H1 (cell line): ENCODE results near the gene GET3. TPM values are rescaled to one million over a fixed set of nuclear protein-coding genes. Genes with fewer than 3 reads are reported as not detected.

Source experiments
- CTCF ChIA-PET: fragments of 300-600 bp; sonication (Branson Sonifier 250); formaldehyde crosslinking; loops from one replicate; lab custom pipeline; 2021; ENCODE audit not compliant: partially characterized antibody; lab: Charles Lee
- POLR2A ChIA-PET: fragments of 300-600 bp; sonication (Branson Sonifier 250); formaldehyde crosslinking; loops from one replicate; lab custom pipeline; 2021; ENCODE audit warnings: inconsistent platforms; ENCODE audit not compliant: partially characterized antibody; lab: Charles Lee
- DNase-seq, 2 experiments: peaks; one replicate each; pipeline versions ENCODE4 v3.0.0 to v3.0.0-alpha.2; 2010 to 2022; ENCODE audit warnings: low spot score in 2 of 2, low read depth in 1 of 2, mixed read lengths in 1 of 2
- FAIRE-seq: peaks from 2 replicates; lab custom pipeline; 2011; peaks lifted over from hg19 to GRCh38; lab: Jason Lieb, UNC
- H2AFZ ChIP-seq: 2 replicates; pipeline ENCODE4 v1.8.1; 2012; ENCODE audit warnings: low read length, inconsistent platforms
- H2AK5ac ChIP-seq: 2 replicates; pipeline ENCODE4 v1.6.1; 2013; ENCODE audit warnings: low read depth, low read length
- H2BK120ac ChIP-seq: replicated peaks from 2 replicates; pipeline ENCODE3; 2013; ENCODE audit warnings: low read depth, low read length, inconsistent platforms
- H2BK12ac ChIP-seq: 2 replicates; pipeline ENCODE4 v1.6.1; 2013; ENCODE audit warnings: low read depth, low read length
- H2BK15ac ChIP-seq: 2 replicates; pipeline ENCODE4 v1.6.1; 2013; ENCODE audit warnings: low read length
- H2BK20ac ChIP-seq: 2 replicates; pipeline ENCODE4 v1.6.1; 2013; ENCODE audit warnings: low read length
- H2BK5ac ChIP-seq: 2 replicates; pipeline ENCODE4 v1.6.1; 2013; ENCODE audit warnings: low read depth, low read length
- H3K14ac ChIP-seq: 2 replicates; pipeline ENCODE4 v1.6.1; 2013; ENCODE audit warnings: inconsistent platforms; ENCODE audit not compliant: insufficient read length
- H3K18ac ChIP-seq: 2 replicates; pipeline ENCODE4 v1.6.1; 2013; ENCODE audit warnings: low read length; ENCODE audit errors: extremely low read depth
- H3K23ac ChIP-seq: 2 replicates; pipeline ENCODE4 v1.6.1; 2013; ENCODE audit warnings: inconsistent platforms; ENCODE audit not compliant: insufficient read length
- H3K23me2 ChIP-seq: 2 replicates; pipeline ENCODE4 v1.6.1; 2013; ENCODE audit warnings: low read depth, low read length
- H3K27ac ChIP-seq: 2 replicates; pipeline ENCODE4 v1.6.1; 2011; ENCODE audit warnings: low read depth, low read length, inconsistent platforms
- H3K27me3 ChIP-seq, 4 experiments: replicated peaks in 1 of 4; 1 replicate in 1 of 4; 2 replicates in 3 of 4; pipeline versions ENCODE4 v1.6.1 to v1.8.1; 2011 to 2013; ENCODE audit warnings: low read length in 3 of 4, mild to moderate bottlenecking in 3 of 4, inconsistent platforms in 2 of 4, mixed read lengths in 2 of 4, moderate library complexity in 1 of 4; ENCODE audit not compliant: control insufficient read depth in 3 of 4, insufficient read depth in 3 of 4; ENCODE audit errors: extremely low read depth in 1 of 4
- H3K36me3 ChIP-seq, 4 experiments: 2 replicates each; pipeline versions ENCODE4 v1.6.1 to v1.8.1; 2011 to 2013; ENCODE audit warnings: mild to moderate bottlenecking in 4 of 4, low read length in 3 of 4, moderate library complexity in 2 of 4, control low read depth in 1 of 4, inconsistent platforms in 1 of 4; ENCODE audit not compliant: insufficient read depth in 4 of 4, control insufficient read depth in 2 of 4
- H3K4ac ChIP-seq: replicated peaks from 2 replicates; pipeline ENCODE3; 2013; ENCODE audit warnings: low read length, low read depth, mixed read lengths, inconsistent platforms; ENCODE audit not compliant: insufficient read length
- H3K4me1 ChIP-seq, 4 experiments: replicated peaks in 1 of 4; 1 replicate in 1 of 4; 2 replicates in 3 of 4; pipeline versions ENCODE4 v1.6.1 to v1.8.1; 2011 to 2013; ENCODE audit warnings: low read length in 3 of 4, inconsistent platforms in 2 of 4, mixed read lengths in 1 of 4; ENCODE audit not compliant: insufficient read depth in 4 of 4, control insufficient read depth in 3 of 4
- H3K4me2 ChIP-seq, 2 experiments: 2 replicates each; pipeline versions ENCODE4 v1.6.1 to v1.8.1; 2011 to 2013; ENCODE audit warnings: low read depth in 2 of 2, low read length in 2 of 2, control low read depth in 1 of 2, inconsistent platforms in 1 of 2, mild to moderate bottlenecking in 1 of 2; ENCODE audit not compliant: insufficient read depth in 1 of 2
- H3K4me3 ChIP-seq, 4 experiments: fragments of 200-600, 300-600 bp in 1 of 4; sonication (generic), shearing (Covaris generic), sonication (Bioruptor Twin) in 1 of 4; 2 replicates each; pipeline versions ENCODE4 v1.5.1 to v1.8.1; 2011 to 2016; ENCODE audit warnings: low read length in 4 of 4, low read depth in 3 of 4, control low read depth in 2 of 4, inconsistent platforms in 2 of 4, mild to moderate bottlenecking in 2 of 4, mixed read lengths in 1 of 4, moderate library complexity in 1 of 4; ENCODE audit not compliant: insufficient read depth in 2 of 4; ENCODE audit errors: extremely low read depth in 1 of 4
- H3K56ac ChIP-seq: replicated peaks from 2 replicates; pipeline ENCODE3; 2013; ENCODE audit warnings: low read depth, mild to moderate bottlenecking, mixed read lengths, low read length, inconsistent platforms; ENCODE audit not compliant: insufficient read length
- H3K79me1 ChIP-seq: 2 replicates; pipeline ENCODE4 v1.6.1; 2013; ENCODE audit warnings: low read depth, low read length, control low read depth
- H3K79me2 ChIP-seq, 2 experiments: 2 replicates each; pipeline versions ENCODE4 v1.6.1 to v1.8.1; 2012 to 2013; ENCODE audit warnings: low read length in 2 of 2, mild to moderate bottlenecking in 2 of 2, inconsistent platforms in 1 of 2; ENCODE audit not compliant: insufficient read depth in 2 of 2, control insufficient read depth in 1 of 2
- H3K9ac ChIP-seq, 4 experiments: replicated peaks in 1 of 4; 1 replicate in 1 of 4; 2 replicates in 3 of 4; pipeline versions ENCODE4 v1.6.1 to v1.8.1; 2011 to 2013; ENCODE audit warnings: low read depth in 3 of 4, low read length in 3 of 4, control low read depth in 2 of 4, mild to moderate bottlenecking in 2 of 4, moderate library complexity in 2 of 4, inconsistent platforms in 1 of 4; ENCODE audit errors: extremely low read depth in 1 of 4
- H3K9me3 ChIP-seq, 2 experiments: 2 replicates each; pipeline versions ENCODE4 v1.6.1 to v1.8.1; 2012 to 2013; ENCODE audit warnings: mild to moderate bottlenecking in 2 of 2, moderate library complexity in 2 of 2, control low read depth in 1 of 2, inconsistent platforms in 1 of 2, low read depth in 1 of 2, low read length in 1 of 2, mixed read lengths in 1 of 2; ENCODE audit not compliant: insufficient read depth in 2 of 2
- H4K20me1 ChIP-seq, 2 experiments: replicated peaks in 1 of 2; 2 replicates each; pipeline versions ENCODE3 to v1.8.1; 2011 to 2013; ENCODE audit warnings: inconsistent platforms in 2 of 2, low read length in 2 of 2, mild to moderate bottlenecking in 1 of 2; ENCODE audit not compliant: insufficient read depth in 2 of 2, control insufficient read depth in 1 of 2
- H4K5ac ChIP-seq: 2 replicates; pipeline ENCODE4 v1.6.1; 2013; ENCODE audit warnings: low read length, low read depth, mixed read lengths, inconsistent platforms; ENCODE audit not compliant: insufficient read length
- H4K8ac ChIP-seq: 2 replicates; pipeline ENCODE4 v1.8.0; 2013; ENCODE audit warnings: mild to moderate bottlenecking, moderate library complexity, low read length, inconsistent platforms; ENCODE audit not compliant: insufficient read depth; ENCODE audit errors: extremely low read depth
- H4K91ac ChIP-seq: replicated peaks from 2 replicates; pipeline ENCODE3; 2013; ENCODE audit warnings: low read length, mixed read lengths, inconsistent platforms; ENCODE audit not compliant: insufficient read length
- RBBP5 ChIP-seq: IDR thresholded peaks from 2 replicates; pipeline ENCODE4 v1.7.1; 2012; ENCODE audit warnings: low read depth, mild to moderate bottlenecking, inconsistent platforms, low read length, moderate library complexity, borderline replicate concordance
- WGBS, 2 experiments: shearing (Covaris generic) in 1 of 2; methylation state at CpG; one replicate each; pipeline versions ENCODE4 v1.1.6 to v1.1.7; 2013 to 2015; ENCODE audit warnings: low lambda C conversion rate in 2 of 2, mixed read lengths in 2 of 2, inconsistent platforms in 1 of 2, low coverage in 1 of 2, missing lambda C conversion rate in 1 of 2; ENCODE audit not compliant: insufficient replicate concordance in 2 of 2, insufficient coverage in 1 of 2, insufficient read length in 1 of 2; ENCODE audit errors: extremely low coverage in 1 of 2, missing lambda C conversion rate in 1 of 2; 5-methylcytosine and 5-hydroxymethylcytosine counted together
- polyA plus RNA-seq, 7 experiments: library from polyadenylated mRNA; depleted of rRNA in 3 of 7; stranded (reverse) in 5 of 7; unstranded in 2 of 7; fragments of >200 nt in 5 of 7; fragments of 200-250 nt in 2 of 7; gene quantifications; 1 replicate in 5 of 7; 2 replicates in 1 of 7; 4 replicates in 1 of 7; pipeline versions ENCODE4 v1.2.1 to v1.2.3, GENCODE V29; 2011 to 2013; ENCODE audit warnings: missing spikeins in 2 of 7, mixed read lengths in 2 of 7
- total RNA-seq: library from RNA; stranded (reverse); fragmentation: NEBNext Ultra II Directional; extraction: Animal tissue kit (Norgen Biotek cat#: 25700); gene quantifications from 2 replicates; pipeline ENCODE4 v1.2.1, GENCODE V29; 2021

The GET3 gene
- total and polyA plus RNA-seq, 2 of the 8 experiments (the other 6 are each of a cell fraction or from before 2014, with no cell fraction given) = 105 to 297 TPM

DNA sequence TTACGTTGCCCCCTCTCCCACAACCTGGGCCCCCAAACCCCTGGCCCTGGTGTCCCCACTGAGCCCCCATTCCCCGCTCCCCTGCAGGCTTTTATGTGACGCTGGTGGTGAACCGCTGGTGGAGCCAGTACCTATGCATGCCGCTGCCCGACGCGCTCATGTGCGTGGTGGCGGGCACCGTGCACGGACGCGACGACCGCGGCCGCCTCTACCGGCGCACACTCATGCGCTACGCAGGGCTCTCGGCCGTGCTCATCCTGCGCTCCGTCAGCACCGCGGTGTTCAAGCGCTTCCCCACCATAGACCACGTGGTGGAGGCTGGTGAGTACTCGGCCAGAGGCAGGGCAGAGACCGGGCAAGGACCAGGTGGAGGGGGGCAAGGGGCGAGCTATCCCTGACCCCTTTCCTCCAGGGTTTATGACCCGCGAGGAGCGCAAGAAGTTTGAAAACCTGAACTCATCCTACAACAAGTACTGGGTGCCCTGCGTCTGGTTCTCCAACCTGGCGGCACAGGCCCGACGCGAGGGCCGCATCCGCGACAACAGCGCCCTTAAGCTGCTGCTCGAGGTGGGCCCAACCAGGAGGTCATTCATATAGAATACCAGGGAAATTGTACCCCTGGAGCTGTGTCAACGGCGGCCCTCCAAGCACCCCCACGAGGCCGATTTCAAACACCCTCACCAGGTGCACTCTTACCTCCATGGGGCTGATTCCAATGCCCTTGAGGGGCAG is 17.3 kb downstream of the GET3 start:
- Histone ChIP-seq H3K18ac (no peak overlapping the region), H3K14ac (no peak overlapping the region), H2BK20ac (no peak overlapping the region), H2BK5ac (no peak overlapping the region), H4K5ac (no peak overlapping the region), H3K79me2 (no peaks in the 10 kb centered on the region), H3K4me1 (peaks cover 0 to 11% (median 8%) of the 10 kb centered on the region in 4 experiments; a peak in 6 of 7 replicates), H3K27me3 (no peaks in the 10 kb centered on the region; a peak in 3 of 7 replicates), H3K27ac (no peak overlapping the region), H2AK5ac (no peak overlapping the region), H3K9me3 (no peaks in the 10 kb centered on the region), H3K56ac (no peak overlapping the region), H4K91ac (no peak overlapping the region), H3K4me2 (no peak overlapping the region), H3K4me3 (no peak overlapping the region), H2BK12ac (no peak overlapping the region), H2BK15ac (no peak overlapping the region), H3K4ac (no peak overlapping the region), H4K20me1 (no peaks in the 10 kb centered on the region), H3K23me2 (peaks cover 10% of the 10 kb centered on the region), H4K8ac (peak overlapping the region; percentile 57; the same call in 1 of the 2 replicates), H3K9ac (no peak overlapping the region), H2BK120ac (no peak overlapping the region), H3K79me1 (no peaks in the 10 kb centered on the region), H2AFZ (no peak overlapping the region), H3K23ac (no peak overlapping the region), H3K36me3 (no peaks in the 10 kb centered on the region; a peak in 1 of 8 replicates)
- TF ChIP-seq RBBP5 = no peak
- ChIA-PET POLR2A (interaction anchor here (0.9 to 8.1 kb wide), 11 partner anchors 9 to 73 kb away, joined by 3 to 70 read pairs (median 7); partner anchors contain the start of genes DHPS, GET3, TNPO2 and TRIR), CTCF (interaction anchor here (0.7 to 17.5 kb wide), 13 partner anchors 10 to 132 kb away, joined by 3 to 288 read pairs (median 4); partner anchors contain the start of genes GET3, JUNB, KLF1 and PRDX2)
- WGBS, 2 experiments = 91% methylated on average over 45 of the region's 50 CpGs; no CpG with 5 or more reads in 1 of the 2 experiments
- FAIRE-seq (no peak), DNase-seq (no peak)
